ENCODE results near the gene LBP. TPM values are rescaled to one million over a fixed set of nuclear protein-coding genes. Genes with fewer than 3 reads are reported as not detected.

Gene LBP
- total RNA-seq, 1 experiment from 2014 or later, result 0.52 TPM

- Histone ChIP-seq H4K8ac (replicated peaks; ENCODE audit: insufficient read length, low read depth, low read length) (no peak overlapping the region), H3K23me2 (ENCODE audit: insufficient read length, low read depth, low read length, poor library complexity, severe bottlenecking) (no peaks in the 10 kb centered on the region), H3K9me3 (ENCODE audit: control insufficient read depth, low read depth, low read length) (no peaks in the 10 kb centered on the region), H3K79me1 (ENCODE audit: insufficient read depth, low read depth, low read length, poor library complexity, severe bottlenecking) (no peaks in the 10 kb centered on the region), H3K23ac (ENCODE audit: insufficient read length, low read depth, low read length) (no peak overlapping the region), H4K5ac (ENCODE audit: insufficient read length, low read depth, low read length) (no peak overlapping the region), H3K14ac (ENCODE audit: insufficient read depth, low read length) (no peak overlapping the region), H3K4me1 (ENCODE audit: insufficient read depth, low read length) (no peaks in the 10 kb centered on the region), H2BK5ac (ENCODE audit: insufficient read length, low read length) (no peak overlapping the region), H3K27me3 (ENCODE audit: insufficient read depth, low read length) (no peaks in the 10 kb centered on the region), H2AK5ac (ENCODE audit: insufficient read length, low read length) (no peak overlapping the region), H4K91ac (ENCODE audit: insufficient read length, low read depth, low read length) (no peak overlapping the region), H3T11ph (ENCODE audit: low read length) (no peak overlapping the region), H2AFZ (ENCODE audit: low read length) (no peak overlapping the region), H3K56ac (ENCODE audit: insufficient read length, low read depth, low read length) (no peak overlapping the region), H3K18ac (ENCODE audit: insufficient read length, low read depth, low read length) (no peak overlapping the region), H3K27ac (ENCODE audit: insufficient read length, low read depth, low read length) (no peak overlapping the region), H2BK15ac (ENCODE audit: low read depth, low read length) (no peak overlapping the region), H4K20me1 (ENCODE audit: control insufficient read depth, insufficient read depth, insufficient read length) (no peaks in the 10 kb centered on the region), H3K4ac (ENCODE audit: low read depth, low read length) (no peak overlapping the region), H3K4me2 (ENCODE audit: insufficient read depth, insufficient read length, low read length) (no peak overlapping the region), H2BK20ac (ENCODE audit: low read depth, low read length, poor library complexity, severe bottlenecking) (no peak overlapping the region), H2BK12ac (ENCODE audit: insufficient read length, low read depth, low read length) (no peak overlapping the region), H2BK120ac (ENCODE audit: low read depth, low read length, poor library complexity, severe bottlenecking) (no peak overlapping the region), H3K9ac (ENCODE audit: extremely low read depth, insufficient read length, low read length) (no peak overlapping the region), H3K79me2 (ENCODE audit: insufficient read depth, low read length) (no peaks in the 10 kb centered on the region; the same call in 1 of the 2 replicates)
- no CpG with 5 or more reads among the region's 5 CpGs for WGBS (ENCODE audit: extremely low coverage, insufficient read length, low lambda C conversion rate)
- H3K4me3 Mint-ChIP-seq, result no peak overlapping the region
- H3K36me3 Mint-ChIP-seq (ENCODE audit: insufficient read depth in 1 of 3, low read depth in 3 of 3), result no peaks in the 10 kb centered on the region
- TF ChIP-seq, protein P1, sequence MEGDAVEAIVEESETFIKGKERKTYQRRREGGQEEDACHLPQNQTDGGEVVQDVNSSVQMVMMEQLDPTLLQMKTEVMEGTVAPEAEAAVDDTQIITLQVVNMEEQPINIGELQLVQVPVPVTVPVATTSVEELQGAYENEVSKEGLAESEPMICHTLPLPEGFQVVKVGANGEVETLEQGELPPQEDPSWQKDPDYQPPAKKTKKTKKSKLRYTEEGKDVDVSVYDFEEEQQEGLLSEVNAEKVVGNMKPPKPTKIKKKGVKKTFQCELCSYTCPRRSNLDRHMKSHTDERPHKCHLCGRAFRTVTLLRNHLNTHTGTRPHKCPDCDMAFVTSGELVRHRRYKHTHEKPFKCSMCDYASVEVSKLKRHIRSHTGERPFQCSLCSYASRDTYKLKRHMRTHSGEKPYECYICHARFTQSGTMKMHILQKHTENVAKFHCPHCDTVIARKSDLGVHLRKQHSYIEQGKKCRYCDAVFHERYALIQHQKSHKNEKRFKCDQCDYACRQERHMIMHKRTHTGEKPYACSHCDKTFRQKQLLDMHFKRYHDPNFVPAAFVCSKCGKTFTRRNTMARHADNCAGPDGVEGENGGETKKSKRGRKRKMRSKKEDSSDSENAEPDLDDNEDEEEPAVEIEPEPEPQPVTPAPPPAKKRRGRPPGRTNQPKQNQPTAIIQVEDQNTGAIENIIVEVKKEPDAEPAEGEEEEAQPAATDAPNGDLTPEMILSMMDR (conservative IDR thresholded peaks at IDR 0.05), result peak; percentile 78
- no peaks in the 10 kb centered on the region for H3K9me3 Mint-ChIP-seq
- DNase-seq, result peak; percentile 51
- H3K27me3 Mint-ChIP-seq (ENCODE audit: low read depth), result peaks cover 21% of the 10 kb centered on the region
- peaks cover 0 to 6% of the 10 kb centered on the region in 2 experiments; a peak in 2 of 4 replicates for H3K4me1 Mint-ChIP-seq
- no peak overlapping the region for H3K27ac Mint-ChIP-seq
Measured at GRCh38 chr20:38321959-38322598, 24.2 kb upstream of the LBP start.

All from H9 (cell line).